IPS-15b (cell line): ENCODE data around the gene SMOC1.

Experiments
- H3K27me3 ChIP-seq: one replicate; pipeline ENCODE4 v1.6.1; 2013; ENCODE audit warnings: low read length; ENCODE audit not compliant: control insufficient read depth, insufficient read depth
- H3K36me3 ChIP-seq: one replicate; pipeline ENCODE4 v1.6.1; 2013; ENCODE audit warnings: low read length; ENCODE audit not compliant: control insufficient read depth, insufficient read depth
- H3K4me1 ChIP-seq: one replicate; pipeline ENCODE4 v1.6.1; 2013; ENCODE audit warnings: mild to moderate bottlenecking, low read length; ENCODE audit not compliant: control insufficient read depth, insufficient read depth
- H3K4me3 ChIP-seq: one replicate; pipeline ENCODE4 v1.5.1; 2013; ENCODE audit warnings: low read depth, low read length
- H3K9ac ChIP-seq: one replicate; pipeline ENCODE4 v1.6.1; 2013; ENCODE audit warnings: low read depth, mild to moderate bottlenecking, low read length
- H3K9me3 ChIP-seq: one replicate; pipeline ENCODE4 v1.6.1; 2013; ENCODE audit warnings: mild to moderate bottlenecking, low read length; ENCODE audit not compliant: control insufficient read depth, insufficient read depth

SMOC1 gene

GRCh38 chr14:70064136-70064865 is 185.1 kb downstream of the SMOC1 start:
- no peaks in the 10 kb centered on the region for H3K9me3 ChIP-seq
- H3K4me1 ChIP-seq: no peaks in the 10 kb centered on the region
- H3K27me3 ChIP-seq: no peaks in the 10 kb centered on the region
- H3K4me3 ChIP-seq: no peak overlapping the region
- H3K9ac ChIP-seq: no peak overlapping the region
- no peaks in the 10 kb centered on the region for H3K36me3 ChIP-seq

- H3K27me3 ChIP-seq: no peaks in the 10 kb centered on the region
- no peak overlapping the region for H3K4me3 ChIP-seq
- H3K9me3 ChIP-seq: no peaks in the 10 kb centered on the region
- no peak overlapping the region for H3K9ac ChIP-seq
- H3K36me3 ChIP-seq: no peaks in the 10 kb centered on the region
- no peaks in the 10 kb centered on the region for H3K4me1 ChIP-seq
Measured at GRCh38 chr14:70067810-70068209, 188.6 kb downstream of the SMOC1 start.

- no peaks in the 10 kb centered on the region for H3K4me1 ChIP-seq
- no peak overlapping the region for H3K9ac ChIP-seq
- no peaks in the 10 kb centered on the region for H3K36me3 ChIP-seq
- H3K9me3 ChIP-seq: no peaks in the 10 kb centered on the region
- H3K27me3 ChIP-seq: no peaks in the 10 kb centered on the region
- no peak overlapping the region for H3K4me3 ChIP-seq
Measured at GRCh38 chr14:70069186-70069585, 190.0 kb downstream of the SMOC1 start.

- H3K4me1 ChIP-seq: no peaks in the 10 kb centered on the region
- no peak overlapping the region for H3K4me3 ChIP-seq
- H3K36me3 ChIP-seq: no peaks in the 10 kb centered on the region
- no peaks in the 10 kb centered on the region for H3K27me3 ChIP-seq
- H3K9me3 ChIP-seq: no peaks in the 10 kb centered on the region
- no peak overlapping the region for H3K9ac ChIP-seq
Measured at GRCh38 chr14:70073924-70074566, 194.8 kb downstream of the SMOC1 start.

- H3K36me3 ChIP-seq: no peaks in the 10 kb centered on the region
- no peaks in the 10 kb centered on the region for H3K4me1 ChIP-seq
- H3K4me3 ChIP-seq: no peak overlapping the region
- no peaks in the 10 kb centered on the region for H3K9me3 ChIP-seq
- H3K27me3 ChIP-seq: no peaks in the 10 kb centered on the region
- no peak overlapping the region for H3K9ac ChIP-seq
Measured at GRCh38 chr14:70077005-70077404, 197.8 kb downstream of the SMOC1 start.

- H3K27me3 ChIP-seq: no peaks in the 10 kb centered on the region
- no peaks in the 10 kb centered on the region for H3K9me3 ChIP-seq
- no peak overlapping the region for H3K4me3 ChIP-seq
- H3K36me3 ChIP-seq: no peaks in the 10 kb centered on the region
- no peaks in the 10 kb centered on the region for H3K4me1 ChIP-seq
- no peak overlapping the region for H3K9ac ChIP-seq
Measured at GRCh38 chr14:70077720-70078119, 198.5 kb downstream of the SMOC1 start.

- Histone ChIP-seq H3K4me3 (no peak overlapping the region), H3K36me3 (no peaks in the 10 kb centered on the region), H3K9ac (no peak overlapping the region)
Measured at GRCh38 chr14:70078329-70078728, 199.1 kb downstream of the SMOC1 start.

GRCh38 chr14:70080076-70080475 is 200.9 kb downstream of the SMOC1 start:
- Histone ChIP-seq H3K9ac (no peak overlapping the region), H3K27me3 (no peaks in the 10 kb centered on the region), H3K4me3 (no peak overlapping the region), H3K36me3 (no peaks in the 10 kb centered on the region), H3K9me3 (no peaks in the 10 kb centered on the region), H3K4me1 (no peaks in the 10 kb centered on the region)

More at GRCh38 chr14:70078329-70078728, 199.1 kb downstream of the SMOC1 start:
- no peaks in the 10 kb centered on the region for H3K27me3 ChIP-seq
- no peaks in the 10 kb centered on the region for H3K4me1 ChIP-seq
- no peaks in the 10 kb centered on the region for H3K9me3 ChIP-seq
